ENCODE results near the gene DOCK9. TPM values are rescaled to one million over a fixed set of nuclear protein-coding genes. Genes with fewer than 3 reads are reported as not detected.

DOCK9 gene
- total RNA-seq, 1 donor from 2014 or later, result 339 TPM

DNA sequence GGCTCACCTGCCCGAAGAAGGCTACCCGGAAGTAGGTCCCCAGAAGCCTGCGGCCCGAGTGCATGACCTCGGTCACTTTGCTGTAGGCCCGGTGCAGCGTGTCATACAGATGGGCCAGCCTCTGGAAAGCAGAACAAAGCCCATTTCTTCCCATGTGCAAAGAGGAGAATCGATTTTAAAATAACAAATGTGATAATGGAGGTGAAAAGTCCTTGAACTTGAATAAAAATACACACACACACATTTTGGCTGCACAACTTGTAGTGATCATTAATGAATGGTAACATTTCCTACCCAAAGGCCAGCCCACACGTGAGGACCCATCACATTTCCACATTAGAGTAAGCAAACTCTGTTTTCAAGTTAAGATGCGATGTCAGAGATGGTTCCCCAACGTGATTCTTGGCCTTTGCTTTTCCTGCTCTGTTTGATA, 168.5 kb downstream of the DOCK9 start:
- no peak overlapping the region for H3K27ac Mint-ChIP-seq (ENCODE audit: unreplicated experiment)
- no peak for DNase-seq (ENCODE audit: low spot score)
- H3K4me3 Mint-ChIP-seq (ENCODE audit: unreplicated experiment), result no peak overlapping the region
- peaks cover 7% of the 10 kb centered on the region for H3K27me3 Mint-ChIP-seq (ENCODE audit: unreplicated experiment)
- no peaks in the 10 kb centered on the region for H3K4me1 Mint-ChIP-seq (ENCODE audit: unreplicated experiment)
- TF ChIP-seq, protein P1, sequence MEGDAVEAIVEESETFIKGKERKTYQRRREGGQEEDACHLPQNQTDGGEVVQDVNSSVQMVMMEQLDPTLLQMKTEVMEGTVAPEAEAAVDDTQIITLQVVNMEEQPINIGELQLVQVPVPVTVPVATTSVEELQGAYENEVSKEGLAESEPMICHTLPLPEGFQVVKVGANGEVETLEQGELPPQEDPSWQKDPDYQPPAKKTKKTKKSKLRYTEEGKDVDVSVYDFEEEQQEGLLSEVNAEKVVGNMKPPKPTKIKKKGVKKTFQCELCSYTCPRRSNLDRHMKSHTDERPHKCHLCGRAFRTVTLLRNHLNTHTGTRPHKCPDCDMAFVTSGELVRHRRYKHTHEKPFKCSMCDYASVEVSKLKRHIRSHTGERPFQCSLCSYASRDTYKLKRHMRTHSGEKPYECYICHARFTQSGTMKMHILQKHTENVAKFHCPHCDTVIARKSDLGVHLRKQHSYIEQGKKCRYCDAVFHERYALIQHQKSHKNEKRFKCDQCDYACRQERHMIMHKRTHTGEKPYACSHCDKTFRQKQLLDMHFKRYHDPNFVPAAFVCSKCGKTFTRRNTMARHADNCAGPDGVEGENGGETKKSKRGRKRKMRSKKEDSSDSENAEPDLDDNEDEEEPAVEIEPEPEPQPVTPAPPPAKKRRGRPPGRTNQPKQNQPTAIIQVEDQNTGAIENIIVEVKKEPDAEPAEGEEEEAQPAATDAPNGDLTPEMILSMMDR (IDR thresholded peaks at IDR 0.05; ENCODE audit: unreplicated experiment), result no peak
- H3K9me3 Mint-ChIP-seq (ENCODE audit: unreplicated experiment), result no peaks in the 10 kb centered on the region
- peaks cover 37% of the 10 kb centered on the region for H3K36me3 Mint-ChIP-seq (ENCODE audit: low read depth, unreplicated experiment)

DNA sequence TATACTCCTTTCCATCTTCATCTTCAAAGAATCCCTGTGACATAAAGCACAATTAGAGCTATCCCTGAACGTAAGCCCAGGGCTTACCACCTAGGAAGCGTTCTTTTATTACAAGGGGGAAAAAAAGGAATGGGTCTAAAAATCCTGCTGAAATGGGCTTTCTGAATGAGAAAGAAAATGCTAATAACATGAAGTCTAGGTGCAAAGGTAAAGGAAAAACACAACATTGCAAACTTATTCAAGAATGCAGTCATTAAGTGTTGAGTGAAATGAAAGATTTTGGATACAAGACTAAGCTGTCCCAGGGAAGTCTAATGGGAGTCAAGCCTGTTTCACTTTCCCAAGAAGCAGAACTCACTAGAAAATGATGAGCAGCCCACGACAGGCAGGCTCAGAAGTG, 170.1 kb downstream of the DOCK9 start:
- Mint-ChIP-seq H3K27me3 (ENCODE audit: unreplicated experiment) (peaks cover 7% of the 10 kb centered on the region), H3K4me3 (ENCODE audit: unreplicated experiment) (no peak overlapping the region), H3K36me3 (ENCODE audit: low read depth, unreplicated experiment) (peaks cover 48% of the 10 kb centered on the region), H3K4me1 (ENCODE audit: unreplicated experiment) (no peaks in the 10 kb centered on the region), H3K9me3 (ENCODE audit: unreplicated experiment) (no peaks in the 10 kb centered on the region), H3K27ac (ENCODE audit: unreplicated experiment) (no peak overlapping the region)
- no peak for DNase-seq (ENCODE audit: low spot score)
- TF ChIP-seq, protein P1 (IDR thresholded peaks at IDR 0.05; ENCODE audit: unreplicated experiment), result no peak

DNA sequence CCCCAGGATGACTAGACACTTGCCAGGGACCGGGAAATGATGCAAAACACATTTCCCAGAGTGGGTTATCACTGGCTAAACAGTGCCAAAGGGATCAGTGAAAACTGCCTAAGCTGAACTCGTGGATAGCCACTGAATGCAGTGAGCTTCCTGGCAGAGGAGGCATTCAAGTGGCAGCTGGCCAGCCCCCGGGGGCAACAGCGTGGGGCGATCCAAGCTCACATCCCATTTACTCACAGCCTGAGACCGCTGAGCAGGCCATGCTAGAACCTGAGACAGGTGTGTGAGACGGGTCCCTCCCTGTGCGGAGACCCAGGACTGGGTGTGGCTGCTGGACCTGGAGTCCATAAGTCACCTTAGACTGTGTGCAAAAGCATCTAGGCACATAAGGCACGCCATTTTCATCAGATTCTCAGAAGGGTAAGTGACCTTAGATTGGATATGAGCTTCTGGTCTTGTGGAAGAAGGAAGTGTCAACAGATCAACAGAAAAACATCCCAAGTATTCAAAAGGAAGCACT, 173.5 kb downstream of the DOCK9 start:
- Mint-ChIP-seq H3K4me1 (ENCODE audit: unreplicated experiment) (no peaks in the 10 kb centered on the region), H3K9me3 (ENCODE audit: unreplicated experiment) (no peaks in the 10 kb centered on the region), H3K27me3 (ENCODE audit: unreplicated experiment) (peaks cover 9% of the 10 kb centered on the region), H3K36me3 (ENCODE audit: low read depth, unreplicated experiment) (peaks cover 40% of the 10 kb centered on the region), H3K4me3 (ENCODE audit: unreplicated experiment) (peak overlapping the region; percentile 37), H3K27ac (ENCODE audit: unreplicated experiment) (no peak overlapping the region)
- DNase-seq (ENCODE audit: low spot score), result no peak
- TF ChIP-seq, protein P1 (IDR thresholded peaks at IDR 0.05; ENCODE audit: unreplicated experiment), result no peak

DNA sequence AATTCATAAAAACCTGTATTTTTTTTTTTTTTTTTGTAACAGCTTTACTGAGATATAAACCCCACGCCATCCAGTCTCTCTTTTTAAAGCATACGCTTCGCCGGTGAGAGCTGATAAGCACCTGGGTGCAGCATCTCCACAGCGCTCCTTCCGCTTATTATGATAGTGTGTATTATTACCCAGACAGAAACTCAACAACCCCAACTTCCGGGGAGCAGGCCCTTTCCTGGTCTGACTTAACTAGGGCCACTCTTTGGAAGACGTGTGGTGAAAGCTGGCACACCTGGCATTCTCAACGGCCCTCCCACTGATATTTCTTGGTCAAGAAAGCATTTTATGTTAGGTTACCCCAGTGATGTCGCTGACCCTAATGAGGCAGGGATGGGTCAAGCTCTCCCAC, 173.9 kb downstream of the DOCK9 start:
- peaks cover 9% of the 10 kb centered on the region for H3K27me3 Mint-ChIP-seq (ENCODE audit: unreplicated experiment)
- H3K9me3 Mint-ChIP-seq (ENCODE audit: unreplicated experiment), result no peaks in the 10 kb centered on the region
- H3K36me3 Mint-ChIP-seq (ENCODE audit: low read depth, unreplicated experiment), result peaks cover 42% of the 10 kb centered on the region
- peak overlapping the region; percentile 37 for H3K4me3 Mint-ChIP-seq (ENCODE audit: unreplicated experiment)
- H3K4me1 Mint-ChIP-seq (ENCODE audit: unreplicated experiment), result no peaks in the 10 kb centered on the region
- no peak overlapping the region for H3K27ac Mint-ChIP-seq (ENCODE audit: unreplicated experiment)
- DNase-seq (ENCODE audit: low spot score), result no peak
- TF ChIP-seq, protein P1 (IDR thresholded peaks at IDR 0.05; ENCODE audit: unreplicated experiment), result no peak

DNA sequence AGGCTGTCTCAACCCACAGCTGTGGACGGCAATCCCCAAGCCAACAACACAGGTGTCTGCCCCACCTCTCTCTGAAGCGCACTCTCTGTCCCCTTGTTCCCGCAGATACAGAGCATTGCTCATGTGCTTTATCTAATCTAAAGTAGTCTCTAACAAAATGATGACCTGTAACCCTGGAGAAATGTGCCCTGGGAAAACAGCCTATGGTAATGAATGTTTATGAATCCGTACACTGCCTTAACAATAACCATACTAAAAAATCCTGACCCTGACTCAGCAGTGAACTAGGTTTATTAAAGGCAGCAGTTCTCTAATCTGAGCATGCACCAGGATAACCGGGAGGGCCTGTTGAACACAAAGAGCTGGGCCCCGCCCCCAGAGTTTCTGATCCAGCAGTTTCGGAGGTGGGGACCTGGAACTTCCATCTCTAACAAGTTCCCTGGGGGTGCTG, 174.7 kb downstream of the DOCK9 start:
- TF ChIP-seq, protein P1 (IDR thresholded peaks at IDR 0.05; ENCODE audit: unreplicated experiment), result no peak
- Mint-ChIP-seq H3K27ac (ENCODE audit: unreplicated experiment) (peak overlapping the region; percentile 70), H3K27me3 (ENCODE audit: unreplicated experiment) (peaks cover 9% of the 10 kb centered on the region), H3K36me3 (ENCODE audit: low read depth, unreplicated experiment) (peaks cover 48% of the 10 kb centered on the region), H3K4me3 (ENCODE audit: unreplicated experiment) (no peak overlapping the region), H3K9me3 (ENCODE audit: unreplicated experiment) (no peaks in the 10 kb centered on the region), H3K4me1 (ENCODE audit: unreplicated experiment) (no peaks in the 10 kb centered on the region)
- DNase-seq (ENCODE audit: low spot score), result no peak

All from endothelial cell (in vitro differentiated cells).